A549 (cell line): ENCODE data around the gene TBC1D12.

Source experiments
- BHLHE40 ChIP-seq: IDR thresholded peaks from 2 replicates; pipeline ENCODE4 v1.6.1; 2012; ENCODE audit warnings: low read depth, low read length, inconsistent platforms
- JUN ChIP-seq, 2 experiments: fragments of >200 bp; sonication (Bioruptor Twin); formaldehyde crosslinking; IDR thresholded peaks; 2 replicates in 1 of 2; 3 replicates in 1 of 2; pipeline ENCODE4 v1.6.1; 2016 to 2017
- PBX3 ChIP-seq: IDR thresholded peaks from 2 replicates; pipeline ENCODE4 v1.6.1; 2012
- PHF8 ChIP-seq: fragments of 200-600 bp; sonication (generic); IDR thresholded peaks from 2 replicates; pipeline ENCODE4 v1.6.1; 2016; ENCODE audit warnings: low read depth, mild to moderate bottlenecking, antibody characterized with exemption, moderate library complexity, borderline replicate concordance
- POLR2A ChIP-seq: IDR thresholded peaks from 2 replicates; pipeline ENCODE4 v1.6.1; 2012; ENCODE audit warnings: mild to moderate bottlenecking, low read length
- SMC3 ChIP-seq: fragments of >200 bp; sonication (Bioruptor Twin); formaldehyde crosslinking; IDR thresholded peaks from 3 replicates; pipeline ENCODE4 v1.6.1; 2018; ENCODE audit warnings: inconsistent platforms
- TF ChIP-seq, protein P1 (sequence below): fragments of >200 bp; sonication (Bioruptor Twin); formaldehyde crosslinking; IDR thresholded peaks from 3 replicates; pipeline ENCODE4 v1.5.1; 2016

- TF ChIP-seq SMC3 (no peak), JUN (IDR thresholded peaks at IDR 0.05) (no peak), PBX3 (no peak), BHLHE40 (no peak), PHF8 (no peak), POLR2A (no peak)
- TF ChIP-seq, protein P1, sequence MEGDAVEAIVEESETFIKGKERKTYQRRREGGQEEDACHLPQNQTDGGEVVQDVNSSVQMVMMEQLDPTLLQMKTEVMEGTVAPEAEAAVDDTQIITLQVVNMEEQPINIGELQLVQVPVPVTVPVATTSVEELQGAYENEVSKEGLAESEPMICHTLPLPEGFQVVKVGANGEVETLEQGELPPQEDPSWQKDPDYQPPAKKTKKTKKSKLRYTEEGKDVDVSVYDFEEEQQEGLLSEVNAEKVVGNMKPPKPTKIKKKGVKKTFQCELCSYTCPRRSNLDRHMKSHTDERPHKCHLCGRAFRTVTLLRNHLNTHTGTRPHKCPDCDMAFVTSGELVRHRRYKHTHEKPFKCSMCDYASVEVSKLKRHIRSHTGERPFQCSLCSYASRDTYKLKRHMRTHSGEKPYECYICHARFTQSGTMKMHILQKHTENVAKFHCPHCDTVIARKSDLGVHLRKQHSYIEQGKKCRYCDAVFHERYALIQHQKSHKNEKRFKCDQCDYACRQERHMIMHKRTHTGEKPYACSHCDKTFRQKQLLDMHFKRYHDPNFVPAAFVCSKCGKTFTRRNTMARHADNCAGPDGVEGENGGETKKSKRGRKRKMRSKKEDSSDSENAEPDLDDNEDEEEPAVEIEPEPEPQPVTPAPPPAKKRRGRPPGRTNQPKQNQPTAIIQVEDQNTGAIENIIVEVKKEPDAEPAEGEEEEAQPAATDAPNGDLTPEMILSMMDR: no peak
Observed at GRCh38 chr10:94578790-94579189, 176.4 kb downstream of the TBC1D12 start.
